ENCODE data around the gene RPTOR.

The RPTOR gene

GRCh38 chr17:80882323-80882722, 337.7 kb downstream of the RPTOR start:
- DNase-seq (ENCODE audit: low spot score) = no peak

GRCh38 chr17:80882926-80883685, 338.5 kb downstream of the RPTOR start:
- no peak for DNase-seq (ENCODE audit: low spot score)

DNA sequence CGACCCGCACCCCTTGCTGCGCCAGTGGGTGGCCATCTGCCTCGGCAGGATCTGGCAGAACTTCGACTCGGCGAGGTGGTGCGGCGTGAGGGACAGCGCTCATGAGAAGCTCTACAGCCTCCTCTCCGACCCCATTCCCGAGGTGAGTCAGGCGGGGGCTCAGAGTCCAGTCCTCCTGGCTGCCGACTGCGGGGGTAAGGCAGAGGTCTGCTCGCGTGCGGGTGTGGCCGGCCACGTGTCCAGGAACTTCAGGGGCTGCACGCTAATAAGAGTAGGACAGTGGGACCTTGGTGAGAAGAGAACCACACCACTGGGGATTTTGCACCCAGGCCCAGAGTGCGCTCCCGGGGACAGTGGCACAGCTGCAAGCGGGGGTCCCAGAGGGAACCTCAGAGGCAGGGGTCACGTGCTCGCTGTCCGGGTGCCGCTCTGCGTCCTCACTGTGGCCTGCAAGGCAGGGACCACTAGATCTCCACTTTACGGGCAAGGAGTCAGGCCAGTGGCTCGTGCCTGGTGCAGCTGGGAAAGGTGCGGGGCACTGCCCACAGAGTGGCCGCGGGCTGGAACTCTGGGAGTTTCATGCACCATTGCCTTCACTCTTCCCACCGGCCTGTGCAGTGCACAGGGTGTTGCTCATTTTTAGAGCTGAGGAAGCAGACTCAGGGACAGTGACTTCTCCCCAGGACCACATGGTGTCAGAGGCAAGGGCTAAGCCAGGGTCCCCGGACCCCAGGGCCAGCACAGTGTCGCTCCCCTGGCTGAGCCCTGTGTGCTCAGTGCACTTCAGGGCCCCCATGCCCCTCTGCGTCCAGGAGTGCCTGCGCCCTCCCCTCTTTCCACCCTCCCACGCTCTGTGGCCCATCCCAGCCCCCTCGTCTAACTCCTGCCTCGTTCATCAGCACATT, 339.4 kb downstream of the RPTOR start:
- no peak for DNase-seq (ENCODE audit: low spot score)

- no peak for DNase-seq (ENCODE audit: low spot score)
Observed at GRCh38 chr17:80884811-80885210, 340.2 kb downstream of the RPTOR start.

DNA sequence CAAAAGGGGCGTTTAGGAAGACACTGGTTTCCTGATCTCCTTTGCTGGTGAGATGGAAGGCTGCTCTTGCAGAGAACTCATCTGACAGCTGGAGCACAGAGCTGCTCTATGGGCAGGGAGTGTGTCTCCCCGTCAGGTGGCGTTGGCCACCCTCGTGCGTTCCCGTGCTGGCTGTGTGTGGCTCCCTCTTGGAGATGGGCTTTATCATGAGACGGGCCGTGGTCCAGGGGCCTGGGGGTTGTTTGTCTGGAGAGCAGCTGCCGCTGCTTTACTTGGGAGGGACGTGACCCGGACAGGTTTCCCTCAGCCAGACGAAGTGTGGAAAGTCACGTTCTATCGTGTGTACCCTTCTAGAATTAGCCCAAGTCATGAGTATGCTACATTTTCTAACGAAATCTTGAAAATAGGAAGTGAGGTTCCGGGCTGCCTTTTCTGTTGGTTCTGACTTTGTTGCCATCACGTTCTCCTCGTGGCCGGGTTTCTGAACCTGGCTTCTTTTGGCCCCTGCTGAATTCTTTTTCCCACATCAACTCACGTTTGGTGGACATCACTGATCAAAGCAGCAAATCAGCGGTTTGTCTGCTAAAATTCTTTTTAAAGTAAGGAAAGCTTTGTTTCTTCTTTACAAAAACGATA, 341.4 kb downstream of the RPTOR start:
- no peak for DNase-seq (ENCODE audit: low spot score)

GRCh38 chr17:80886641-80887573, 342.3 kb downstream of the RPTOR start:
- no peak for DNase-seq (ENCODE audit: low spot score)

DNA sequence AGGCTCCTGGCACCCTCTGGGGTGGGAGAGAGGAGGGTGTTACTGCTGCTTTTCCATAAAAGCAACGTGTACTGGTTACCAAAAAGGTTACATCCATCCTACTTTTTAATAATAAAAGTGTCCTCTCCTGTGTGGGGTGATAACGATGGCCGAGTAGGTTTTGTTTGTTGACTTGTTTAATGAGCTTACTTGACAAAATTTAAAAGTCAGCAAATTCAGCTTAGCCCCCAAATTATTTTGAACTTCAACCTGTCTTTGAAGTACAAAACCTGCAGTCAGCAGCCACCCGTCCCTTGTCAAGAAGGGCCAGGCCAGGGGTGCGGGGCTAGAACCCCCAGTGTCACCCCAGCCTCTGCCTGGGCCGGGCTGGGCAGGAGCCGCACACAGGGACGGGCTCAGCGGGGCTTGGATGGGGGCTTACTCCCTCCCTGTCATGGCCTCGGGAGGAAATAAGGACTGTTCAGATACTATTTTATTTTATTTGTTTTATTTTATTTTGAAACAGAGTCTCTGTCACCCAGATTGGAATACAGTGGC, 343.1 kb downstream of the RPTOR start:
- DNase-seq (ENCODE audit: low spot score) = no peak

DNA sequence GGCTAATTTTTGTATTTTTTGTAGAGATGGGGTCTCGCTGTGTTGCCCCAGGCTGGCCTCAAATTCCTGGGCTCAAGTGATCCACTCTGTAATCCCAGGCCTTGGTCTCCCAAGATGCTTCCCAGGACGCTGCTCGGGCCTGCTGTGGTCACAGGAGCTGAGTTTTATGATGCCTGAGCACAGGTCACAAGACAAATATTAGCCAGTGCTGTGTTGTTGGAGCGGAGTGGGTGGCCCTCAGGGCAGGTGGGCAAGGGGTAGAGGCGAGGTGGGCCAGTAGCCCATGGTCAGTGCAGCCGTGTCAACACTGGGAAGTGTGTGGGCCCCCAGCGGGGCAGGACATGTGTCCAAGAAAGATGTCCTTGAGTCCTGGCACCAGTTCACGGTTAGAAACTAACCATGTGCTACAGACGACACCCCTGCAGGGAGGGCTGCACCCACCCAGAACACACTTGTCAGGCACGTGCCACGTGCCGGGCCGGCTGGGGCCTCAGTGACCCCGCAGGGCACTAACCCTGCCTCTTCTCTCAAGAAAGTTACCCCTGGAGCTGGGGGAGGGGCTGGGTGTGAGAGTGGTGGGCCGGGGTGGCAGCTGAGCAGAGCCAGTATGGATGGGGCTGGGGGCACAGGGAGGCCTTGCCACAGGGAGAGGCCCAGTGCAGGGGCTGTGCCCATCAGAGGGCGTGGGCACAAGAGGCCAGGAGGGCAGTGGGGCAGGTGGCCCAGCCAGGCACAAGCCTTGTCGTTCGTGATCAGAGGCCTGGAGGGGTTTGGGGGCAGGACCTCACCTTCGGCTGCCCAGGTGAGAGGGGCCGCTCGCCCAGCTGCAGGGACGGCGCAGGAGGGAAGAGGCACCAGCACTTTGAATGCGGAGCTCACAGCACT, 343.9 kb downstream of the RPTOR start:
- no peak for DNase-seq (ENCODE audit: low spot score)

DNA sequence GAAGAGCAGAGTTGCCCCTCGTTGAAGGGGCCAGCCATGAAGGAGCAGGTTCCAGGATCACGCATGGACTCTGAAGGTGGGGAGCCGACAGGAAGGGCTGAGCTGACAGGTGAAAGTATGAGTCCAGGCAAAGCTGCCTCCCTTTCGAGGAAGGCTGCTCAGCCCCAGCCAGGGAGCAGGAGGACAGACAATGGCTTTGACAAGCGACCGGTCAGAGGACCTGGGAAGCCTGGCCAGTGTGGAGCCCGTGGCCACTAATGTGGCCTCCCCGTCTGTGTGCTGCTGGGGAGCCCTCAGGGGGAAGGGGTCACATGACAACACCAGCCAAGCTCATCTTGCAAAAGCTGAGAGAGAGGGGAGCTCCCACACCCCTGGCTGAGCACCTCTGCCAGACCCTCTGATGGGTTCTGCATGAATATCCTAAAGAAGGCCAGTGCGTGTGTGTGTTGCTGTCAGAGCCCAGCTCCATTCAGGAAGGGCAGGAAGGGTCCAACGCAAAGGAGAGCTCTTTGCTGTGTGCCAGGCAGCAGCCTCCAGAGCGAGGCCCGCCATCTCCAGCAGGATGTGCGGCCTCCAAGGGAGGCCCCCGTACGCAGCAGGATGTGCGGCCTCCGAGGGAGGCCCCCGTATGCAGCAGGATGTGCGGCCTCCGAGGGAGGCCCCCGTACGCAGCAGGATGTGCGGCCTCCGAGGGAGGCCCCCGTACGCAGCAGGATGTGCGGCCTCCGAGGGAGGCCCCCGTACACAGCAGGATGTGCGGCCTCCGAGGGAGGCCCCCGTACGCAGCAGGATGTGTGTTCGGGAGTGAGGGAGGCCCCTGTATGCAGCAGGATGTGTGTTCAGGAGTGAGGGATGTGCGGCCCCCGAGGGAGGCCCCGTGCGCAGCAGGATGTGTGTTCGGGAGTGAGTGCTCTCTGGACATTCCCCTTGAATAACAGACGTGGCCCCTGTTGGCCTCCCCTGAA, 344.9 kb downstream of the RPTOR start:
- no peak for DNase-seq (ENCODE audit: low spot score)

GRCh38 chr17:80890196-80890920, 345.7 kb downstream of the RPTOR start:
- DNase-seq (ENCODE audit: low spot score) = no peak

DNA sequence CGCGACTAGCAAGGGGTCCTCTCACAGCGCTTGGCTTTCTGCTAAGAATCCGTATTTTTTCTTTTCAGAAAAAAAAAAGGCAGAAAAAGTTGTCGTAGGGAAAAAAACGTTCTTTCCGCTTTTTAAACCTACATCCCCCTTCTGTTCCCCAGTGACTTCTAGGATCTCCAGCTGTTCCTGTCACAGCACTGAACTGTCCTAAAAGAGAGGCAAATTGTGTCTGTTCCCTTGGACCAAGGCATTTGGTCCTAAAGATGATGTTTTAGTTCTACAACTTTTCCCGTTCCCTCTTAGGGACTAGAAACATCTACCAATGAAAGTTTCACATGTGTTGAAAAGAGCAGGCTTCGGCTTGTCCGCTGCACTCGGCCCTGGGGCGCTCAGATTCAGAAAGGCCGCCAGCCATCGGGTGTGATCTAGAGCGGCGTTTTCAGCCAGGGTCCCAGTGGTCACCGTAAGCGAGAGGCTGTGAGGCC, 346.3 kb downstream of the RPTOR start:
- no peak for DNase-seq (ENCODE audit: low spot score)

DNA sequence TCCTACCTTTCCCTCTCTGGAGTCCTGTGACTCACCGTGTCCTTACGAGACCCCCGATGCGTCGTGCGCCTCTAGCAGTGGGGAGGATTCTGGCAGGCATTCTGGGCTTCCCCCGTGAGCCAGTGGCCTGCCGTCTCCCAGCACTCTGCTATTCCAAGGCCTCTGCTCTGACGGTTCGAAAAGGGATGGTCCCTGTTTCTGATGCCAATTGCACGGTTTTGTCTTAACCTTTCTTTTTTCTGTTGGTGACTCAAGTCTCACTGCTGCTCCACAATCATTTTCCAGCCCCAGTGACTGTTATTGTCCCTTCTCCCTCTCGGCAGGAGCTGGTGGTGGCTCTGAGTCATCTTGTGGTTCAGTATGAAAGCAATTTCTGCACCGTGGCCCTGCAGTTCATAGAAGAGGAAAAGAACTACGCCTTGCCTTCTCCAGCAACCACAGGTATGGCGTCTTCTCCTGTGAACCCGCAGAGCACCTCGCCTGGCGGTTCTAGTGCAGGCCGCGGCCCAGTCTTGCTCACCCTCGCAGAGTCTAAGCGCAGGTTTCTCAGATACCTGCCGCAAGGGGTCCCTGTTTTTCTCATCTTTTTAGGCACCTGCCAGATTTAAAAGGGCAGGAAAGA, 346.9 kb downstream of the RPTOR start:
- peak; percentile 88 for DNase-seq (ENCODE audit: low spot score)

DNA sequence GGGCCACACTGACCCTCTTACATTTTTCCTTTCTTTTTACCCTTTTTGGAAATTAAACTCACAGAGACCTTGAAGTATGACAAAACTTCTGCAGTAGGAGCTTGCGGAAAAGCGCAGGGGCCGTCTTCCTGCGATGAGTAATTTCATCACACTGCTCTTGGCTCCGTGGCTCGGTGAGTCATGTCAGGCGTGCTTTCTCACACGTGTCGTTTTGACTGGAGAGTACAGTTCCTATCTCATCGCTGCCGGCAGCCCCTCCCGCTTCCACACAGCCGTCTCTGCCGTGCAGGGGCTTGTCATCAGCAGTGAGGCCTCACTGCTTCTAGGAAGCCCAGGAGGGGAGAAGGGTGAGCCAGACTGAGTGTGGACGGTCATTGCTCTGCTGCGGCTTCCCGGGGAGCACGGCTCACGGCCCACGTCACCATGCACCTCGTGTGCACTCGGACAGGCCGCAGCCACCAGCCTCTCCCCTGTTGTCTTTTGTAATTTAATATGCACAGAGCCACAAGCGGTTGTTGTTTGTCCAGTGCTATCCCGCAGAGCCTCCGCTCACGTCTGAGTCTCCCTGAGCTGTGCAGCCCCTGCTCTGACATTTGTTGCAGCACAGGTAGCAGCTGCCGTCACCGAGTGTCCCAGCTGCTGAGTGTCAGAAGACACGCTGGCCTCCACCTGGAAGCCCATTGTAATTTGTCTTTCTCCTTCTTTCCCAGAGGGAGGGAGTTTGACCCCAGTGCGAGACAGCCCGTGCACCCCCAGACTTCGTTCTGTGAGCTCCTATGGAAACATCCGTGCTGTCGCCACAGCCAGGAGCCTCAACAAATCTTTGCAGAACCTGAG, 347.6 kb downstream of the RPTOR start:
- peak; percentile 96 for DNase-seq (ENCODE audit: low spot score)

GRCh38 chr17:80892900-80893603, 348.4 kb downstream of the RPTOR start:
- DNase-seq (ENCODE audit: low spot score) = peak; percentile 49

DNA sequence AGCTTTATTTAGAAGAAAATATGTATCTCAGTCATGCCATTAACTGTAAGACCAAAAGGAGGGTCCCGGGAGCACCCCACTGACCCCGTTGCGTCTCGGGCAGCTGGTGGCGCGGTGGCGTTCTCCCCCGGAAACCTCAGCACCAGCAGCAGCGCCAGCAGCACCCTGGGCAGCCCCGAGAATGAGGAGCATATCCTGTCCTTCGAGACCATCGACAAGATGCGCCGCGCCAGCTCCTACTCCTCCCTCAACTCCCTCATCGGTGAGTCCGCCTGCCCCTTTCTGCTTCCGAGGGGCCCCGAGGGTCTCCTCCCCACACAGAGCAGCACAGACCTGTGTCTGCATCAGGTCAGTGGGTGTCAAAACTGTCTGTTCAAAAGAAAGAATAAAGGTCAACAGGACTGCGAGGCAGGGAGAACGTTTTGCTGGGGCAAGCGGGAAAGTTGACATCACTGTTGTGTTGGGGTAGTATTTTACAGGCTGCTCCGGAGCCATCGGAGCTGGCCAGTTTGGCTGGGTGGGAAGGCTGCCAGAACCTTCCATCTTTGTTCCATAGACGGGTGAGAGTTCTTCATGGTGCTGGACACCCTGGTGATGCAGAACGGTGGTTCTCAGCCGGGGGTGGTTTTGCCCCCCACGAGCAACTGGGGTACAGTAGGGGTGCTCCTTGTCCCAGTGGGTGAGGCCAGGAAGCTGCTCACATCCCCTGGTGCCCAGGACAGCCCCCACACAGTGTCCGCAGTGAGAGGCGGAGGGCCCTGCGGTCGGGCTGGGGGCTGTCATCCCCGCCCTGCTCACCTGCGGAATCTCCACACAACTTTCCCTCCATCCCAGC, 349.2 kb downstream of the RPTOR start:
- no peak for DNase-seq (ENCODE audit: low spot score)

DNA sequence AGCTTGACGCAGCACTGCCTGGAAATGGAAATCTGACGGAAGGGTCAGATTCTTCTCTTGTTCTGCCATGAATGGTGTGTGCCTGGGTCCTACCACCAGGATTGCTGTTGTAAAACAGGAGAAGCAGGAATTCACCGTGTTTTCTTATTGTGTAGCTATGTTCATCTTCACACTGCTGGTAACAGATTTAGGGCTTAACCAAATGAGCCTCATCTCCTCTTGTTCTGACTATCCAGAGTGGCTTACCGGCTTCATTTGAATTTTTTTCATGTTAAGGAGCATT, 349.7 kb downstream of the RPTOR start:
- no peak for DNase-seq (ENCODE audit: low spot score)
